Measurements from ENCODE around the gene PTPN4. TPM values are rescaled to one million over a fixed set of nuclear protein-coding genes. Genes with fewer than 3 reads are reported as not detected.

Gene PTPN4
- total RNA-seq, 1 donor from 2014 or later = 37.4 TPM

DNA sequence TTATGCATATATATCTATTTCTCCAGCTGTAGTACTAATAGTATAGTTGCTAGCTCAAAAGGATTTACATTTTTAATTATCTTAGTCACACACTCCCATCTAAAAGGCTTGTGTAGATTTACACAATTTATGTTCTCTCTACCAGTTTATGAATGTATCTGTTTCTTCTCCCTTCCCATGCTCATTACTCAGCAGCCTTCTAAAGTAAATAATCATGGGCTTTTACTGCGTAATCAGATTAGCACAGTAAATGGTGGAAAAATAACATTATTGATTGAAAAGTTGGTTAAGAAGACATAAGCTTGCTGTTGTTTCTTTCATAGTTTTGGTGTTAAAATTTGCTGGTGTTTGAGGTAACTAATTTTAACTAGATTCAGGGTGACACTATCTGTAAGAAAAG, 81.8 kb downstream of the PTPN4 start:
- Mint-ChIP-seq H3K36me3 (peaks cover 30% of the 10 kb centered on the region), H3K4me3 (no peak overlapping the region), H3K27ac (no peak overlapping the region), H3K4me1 (ENCODE audit: unreplicated experiment) (peaks cover 7% of the 10 kb centered on the region), H3K27me3 (no peaks in the 10 kb centered on the region), H3K9me3 (no peaks in the 10 kb centered on the region)
- DNase-seq (ENCODE audit: extremely low spot score, unreplicated experiment) = no peak
- TF ChIP-seq, protein P1, sequence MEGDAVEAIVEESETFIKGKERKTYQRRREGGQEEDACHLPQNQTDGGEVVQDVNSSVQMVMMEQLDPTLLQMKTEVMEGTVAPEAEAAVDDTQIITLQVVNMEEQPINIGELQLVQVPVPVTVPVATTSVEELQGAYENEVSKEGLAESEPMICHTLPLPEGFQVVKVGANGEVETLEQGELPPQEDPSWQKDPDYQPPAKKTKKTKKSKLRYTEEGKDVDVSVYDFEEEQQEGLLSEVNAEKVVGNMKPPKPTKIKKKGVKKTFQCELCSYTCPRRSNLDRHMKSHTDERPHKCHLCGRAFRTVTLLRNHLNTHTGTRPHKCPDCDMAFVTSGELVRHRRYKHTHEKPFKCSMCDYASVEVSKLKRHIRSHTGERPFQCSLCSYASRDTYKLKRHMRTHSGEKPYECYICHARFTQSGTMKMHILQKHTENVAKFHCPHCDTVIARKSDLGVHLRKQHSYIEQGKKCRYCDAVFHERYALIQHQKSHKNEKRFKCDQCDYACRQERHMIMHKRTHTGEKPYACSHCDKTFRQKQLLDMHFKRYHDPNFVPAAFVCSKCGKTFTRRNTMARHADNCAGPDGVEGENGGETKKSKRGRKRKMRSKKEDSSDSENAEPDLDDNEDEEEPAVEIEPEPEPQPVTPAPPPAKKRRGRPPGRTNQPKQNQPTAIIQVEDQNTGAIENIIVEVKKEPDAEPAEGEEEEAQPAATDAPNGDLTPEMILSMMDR (conservative IDR thresholded peaks at IDR 0.05) = no peak

DNA sequence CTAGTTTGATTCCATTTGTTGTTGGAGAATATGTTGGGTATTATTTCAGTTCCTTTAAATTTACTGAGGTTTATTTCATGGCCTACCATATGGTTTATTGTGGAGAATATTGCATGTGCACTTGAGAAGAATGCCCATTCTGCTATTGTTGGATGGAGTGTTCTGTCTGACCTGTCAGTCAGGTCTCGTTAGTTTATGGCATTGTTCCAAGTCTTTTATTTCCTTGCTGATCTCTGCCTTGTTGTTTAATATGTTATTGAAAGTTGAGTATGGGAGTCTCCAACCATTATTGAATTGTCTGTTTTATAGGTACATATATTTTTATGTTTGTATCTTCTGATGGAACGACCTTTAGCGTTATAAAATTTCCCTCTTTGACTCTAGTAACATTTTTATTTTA, 86.3 kb downstream of the PTPN4 start:
- Mint-ChIP-seq H3K36me3 (peaks cover 39% of the 10 kb centered on the region), H3K4me3 (no peak overlapping the region), H3K27ac (no peak overlapping the region), H3K4me1 (ENCODE audit: unreplicated experiment) (peaks cover 4% of the 10 kb centered on the region), H3K27me3 (no peaks in the 10 kb centered on the region), H3K9me3 (peaks cover 6% of the 10 kb centered on the region)
- TF ChIP-seq, protein P1 (conservative IDR thresholded peaks at IDR 0.05) = no peak
- DNase-seq (ENCODE audit: extremely low spot score, unreplicated experiment) = no peak

DNA sequence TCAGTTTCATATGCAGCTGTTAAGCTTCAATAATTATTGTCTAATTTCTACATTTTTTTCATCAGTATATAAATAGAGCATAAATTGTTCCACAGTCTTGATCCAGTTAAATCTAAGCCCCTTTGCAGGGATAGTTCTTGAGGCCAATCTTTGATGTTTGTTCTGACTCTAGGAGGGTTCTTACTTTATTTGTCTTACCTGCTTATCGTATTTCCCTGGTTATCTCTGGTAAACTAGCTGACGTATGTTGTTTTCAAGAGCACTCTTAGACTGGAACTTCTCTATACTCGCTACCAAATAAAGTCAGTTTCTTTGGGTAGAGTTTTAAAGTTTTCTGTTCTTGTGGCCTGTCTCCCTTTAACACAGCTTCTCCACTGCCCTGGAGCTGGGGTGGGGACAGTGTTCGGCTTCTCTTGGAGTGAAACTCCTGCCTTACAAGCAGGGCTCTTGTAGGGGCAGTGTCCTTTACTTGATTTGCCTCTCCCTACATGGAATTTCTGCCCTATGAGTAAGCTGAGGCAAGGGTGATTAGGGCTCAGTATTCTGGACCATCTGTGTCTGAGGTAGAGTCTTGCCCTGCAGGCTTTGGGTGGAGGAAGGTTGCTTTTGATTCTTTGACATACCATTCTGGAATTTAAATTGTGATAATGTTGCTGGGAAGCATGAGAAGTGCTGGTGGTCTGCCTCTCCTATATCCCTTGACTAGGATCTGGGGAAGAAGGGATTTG, 90.3 kb downstream of the PTPN4 start:
- Mint-ChIP-seq H3K27me3 (no peaks in the 10 kb centered on the region), H3K9me3 (peaks cover 6% of the 10 kb centered on the region), H3K4me3 (no peak overlapping the region), H3K36me3 (peaks cover 38% of the 10 kb centered on the region), H3K4me1 (ENCODE audit: unreplicated experiment) (peaks cover 4% of the 10 kb centered on the region), H3K27ac (no peak overlapping the region)
- DNase-seq (ENCODE audit: extremely low spot score, unreplicated experiment) = no peak
- TF ChIP-seq, protein P1 (conservative IDR thresholded peaks at IDR 0.05) = no peak

DNA sequence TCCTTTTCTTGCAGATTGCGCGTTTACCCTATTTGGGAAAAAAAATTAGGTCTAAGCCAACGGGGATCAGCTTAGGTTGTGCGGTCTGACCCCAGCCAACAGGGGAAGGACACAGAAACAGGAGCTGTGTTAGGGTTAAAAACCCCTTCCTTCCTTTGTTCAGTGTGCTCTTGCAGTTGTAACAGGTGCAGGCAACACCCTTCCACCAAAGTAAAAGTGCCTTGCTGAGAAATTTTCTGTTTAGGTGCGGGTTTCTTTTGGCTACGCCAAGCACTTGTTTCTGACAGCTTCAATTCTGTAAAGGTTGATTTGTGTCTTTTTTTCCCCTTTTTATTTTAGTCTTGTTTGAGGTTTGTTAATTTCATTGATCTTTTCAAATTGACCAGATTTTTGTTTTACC, 92.5 kb downstream of the PTPN4 start:
- H3K4me1 Mint-ChIP-seq (ENCODE audit: unreplicated experiment) = peaks cover 4% of the 10 kb centered on the region
- no peak overlapping the region for H3K27ac Mint-ChIP-seq
- H3K36me3 Mint-ChIP-seq = peaks cover 31% of the 10 kb centered on the region
- no peak overlapping the region for H3K4me3 Mint-ChIP-seq
- TF ChIP-seq, protein P1 (conservative IDR thresholded peaks at IDR 0.05) = no peak
- peaks cover 11% of the 10 kb centered on the region for H3K9me3 Mint-ChIP-seq
- H3K27me3 Mint-ChIP-seq = no peaks in the 10 kb centered on the region
- DNase-seq (ENCODE audit: extremely low spot score, unreplicated experiment) = no peak

DNA sequence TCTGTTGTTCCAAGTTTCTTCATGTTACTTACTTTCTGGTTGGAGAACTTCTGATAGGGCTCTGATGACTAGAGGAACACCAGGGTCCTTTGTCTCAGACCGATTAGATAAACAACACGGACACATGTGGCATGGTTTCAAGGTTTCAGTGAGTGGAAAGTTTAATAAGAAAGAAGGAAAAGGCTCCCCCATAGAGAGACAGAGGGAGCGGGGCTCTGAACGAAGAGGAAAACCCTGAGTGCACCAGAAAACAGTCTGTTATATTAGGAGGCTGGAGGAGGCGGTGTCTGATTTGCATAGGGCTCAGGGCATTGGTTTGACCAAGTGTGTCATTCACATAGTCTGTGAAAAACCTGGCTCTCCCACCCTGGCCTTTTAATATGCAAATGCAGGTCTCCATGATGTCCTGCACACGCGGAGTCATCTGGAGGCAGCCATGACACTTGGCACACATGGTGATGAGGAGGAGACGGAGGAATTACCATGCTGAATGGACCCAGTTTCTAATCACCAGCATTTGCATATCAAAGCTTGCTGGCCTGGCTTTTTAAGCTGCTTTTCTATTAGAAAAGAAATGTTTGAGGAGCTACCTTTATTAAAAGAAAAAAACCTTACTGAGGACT, 94.2 kb downstream of the PTPN4 start:
- Mint-ChIP-seq H3K27ac (no peak overlapping the region), H3K4me1 (ENCODE audit: unreplicated experiment) (peaks cover 4% of the 10 kb centered on the region), H3K27me3 (no peaks in the 10 kb centered on the region), H3K36me3 (peaks cover 27% of the 10 kb centered on the region), H3K4me3 (no peak overlapping the region), H3K9me3 (peaks cover 11% of the 10 kb centered on the region)
- TF ChIP-seq, protein P1 (conservative IDR thresholded peaks at IDR 0.05) = no peak
- DNase-seq (ENCODE audit: extremely low spot score, unreplicated experiment) = no peak
